HepG2 (cell line): ENCODE measurements around the gene GNG12. TPM values are rescaled to one million over a fixed set of nuclear protein-coding genes. Genes with fewer than 3 reads are reported as not detected.

ENCODE experiments used
- ATAC-seq: fragments of 200-7000 bp; cut with Tn5 transposase; 3 replicates; pipeline ENCODE4 v1.9.1; 2020; ENCODE audit warnings: mild to moderate bottlenecking, moderate library complexity
- BruUV-seq: library from RNA; stranded (reverse); fragments of 400-500 nt; replicated peaks from 2 replicates; lab custom pipeline; 2021; lab: Mats Ljungman, UMichigan
- CTCF ChIA-PET: fragments of 300-600 bp; formaldehyde crosslinking; extraction: SDS; loops from one replicate; lab custom pipeline; 2021; ENCODE audit warnings: low total read pairs, inconsistent platforms, low intra/inter-chr PET ratio; lab: Yijun Ruan, JAX
- POLR2A ChIA-PET: fragments of 350-600 bp; sonication (Branson Sonifier 250); formaldehyde crosslinking; loops from one replicate; lab custom pipeline; 2020; ENCODE audit warnings: antibody characterized with exemption, inconsistent platforms; lab: Yijun Ruan, JAX
- DNase-seq: peaks from one replicate; pipeline ENCODE4 v3.0.0-alpha.2; 2015; ENCODE audit warnings: low spot score
- FAIRE-seq: peaks from 3 replicates; lab custom pipeline; 2011; peaks lifted over from hg19 to GRCh38; lab: Jason Lieb, UNC
- H2AFZ ChIP-seq: one replicate; pipeline ENCODE4 v1.6.1; 2011; ENCODE audit warnings: low read length, inconsistent platforms
- H3K27ac ChIP-seq: fragments of 300-600 bp; 3 replicates; pipeline ENCODE4 v1.8.0; 2011; ENCODE audit warnings: mixed run types, mild to moderate bottlenecking, mixed read lengths, low read length, inconsistent platforms; ENCODE audit not compliant: insufficient read depth; ENCODE audit errors: extremely low read length
- H3K27me3 ChIP-seq, 2 experiments: fragments of 200-600 bp in 1 of 2; 2 replicates in 1 of 2; 3 replicates in 1 of 2; pipeline versions ENCODE4 v1.6.0 to v1.8.0; 2011; ENCODE audit warnings: low read length in 2 of 2, mild to moderate bottlenecking in 2 of 2, moderate library complexity in 2 of 2, inconsistent platforms in 1 of 2; ENCODE audit not compliant: insufficient read depth in 2 of 2, control insufficient read depth in 1 of 2
- H3K36me3 ChIP-seq, 2 experiments: fragments of 200-600 bp in 1 of 2; replicated peaks in 1 of 2; 2 replicates in 1 of 2; 3 replicates in 1 of 2; pipeline versions ENCODE4 v1.5.1 to v1.8.0; 2011; ENCODE audit warnings: low read length in 2 of 2, inconsistent platforms in 1 of 2; ENCODE audit not compliant: insufficient read depth in 2 of 2, control insufficient read depth in 1 of 2
- H3K4me1 ChIP-seq: 2 replicates; pipeline ENCODE4 v1.5.1; 2012; ENCODE audit warnings: low read length, inconsistent platforms; ENCODE audit not compliant: insufficient read depth
- H3K4me2 ChIP-seq: 2 replicates; pipeline ENCODE4 v1.6.0; 2011; ENCODE audit warnings: low read depth, low read length, inconsistent platforms
- H3K4me3 ChIP-seq, 3 experiments: fragments of 200-600 bp in 1 of 3; sonication (generic), shearing (Covaris generic) in 1 of 3; replicated peaks in 1 of 3; 2 replicates each; pipeline ENCODE4 v1.5.1; 2011 to 2016; ENCODE audit warnings: low read length in 3 of 3, inconsistent platforms in 2 of 3, low read depth in 2 of 3, mild to moderate bottlenecking in 2 of 3, control low read depth in 1 of 3, mixed read lengths in 1 of 3; ENCODE audit not compliant: insufficient read depth in 1 of 3
- H3K79me2 ChIP-seq: one replicate; pipeline ENCODE4 v1.6.1; 2011; ENCODE audit warnings: low read length, inconsistent platforms; ENCODE audit not compliant: insufficient read depth
- H3K9ac ChIP-seq: 2 replicates; pipeline ENCODE4 v1.6.0; 2011; ENCODE audit warnings: mild to moderate bottlenecking, low read depth, low read length, inconsistent platforms; ENCODE audit not compliant: insufficient read depth
- H3K9me3 ChIP-seq: 2 replicates; pipeline ENCODE4 v1.5.1; 2012; ENCODE audit warnings: mild to moderate bottlenecking, low read length
- H4K20me1 ChIP-seq: 2 replicates; pipeline ENCODE4 v1.6.0; 2011; ENCODE audit warnings: inconsistent platforms, mild to moderate bottlenecking, low read length, moderate library complexity; ENCODE audit not compliant: insufficient read depth
- ARID5B ChIP-seq: IDR thresholded peaks from 2 replicates; pipeline ENCODE4 v1.4.0; 2020; ENCODE audit warnings: mild to moderate bottlenecking, missing genetic modification reagents
- FOSL1 ChIP-seq: sonication (generic); formaldehyde crosslinking; IDR thresholded peaks from 2 replicates; pipeline ENCODE4 v1.9.0; 2021; ENCODE audit warnings: missing genetic modification reagents, borderline replicate concordance
- FOXA3 ChIP-seq: IDR thresholded peaks from 2 replicates; pipeline ENCODE4 v1.6.1; 2016; ENCODE audit warnings: missing genetic modification reagents, missing compliant biosample characterization
- HES4 ChIP-seq: sonication (generic); formaldehyde crosslinking; IDR thresholded peaks from 2 replicates; pipeline ENCODE4 v1.9.0; 2021; ENCODE audit warnings: mild to moderate bottlenecking, missing genetic modification reagents, borderline replicate concordance
- HMGXB3 ChIP-seq: sonication (generic); formaldehyde crosslinking; IDR thresholded peaks from 2 replicates; pipeline ENCODE4 v1.4.0; 2020; ENCODE audit warnings: missing genetic modification reagents, borderline replicate concordance
- HNRNPH1 ChIP-seq: fragments of 200-400 bp; formaldehyde crosslinking; optimal IDR thresholded peaks from 2 replicates; pipeline ENCODE3; 2017; ENCODE audit warnings: mild to moderate bottlenecking, low read depth, low read length
- HNRNPUL1 ChIP-seq: fragments of 200-400 bp; formaldehyde crosslinking; IDR thresholded peaks from 2 replicates; pipeline ENCODE4 v1.6.1; 2017; ENCODE audit warnings: low read depth, mild to moderate bottlenecking, low read length, moderate library complexity
- MAFF ChIP-seq: IDR thresholded peaks from 2 replicates; pipeline ENCODE4 v1.6.1; 2011; ENCODE audit warnings: low read depth, low read length, improper control_type of control experiment
- PHB2 ChIP-seq: fragments of 450-650 bp; IDR thresholded peaks from 2 replicates; pipeline ENCODE4 v1.6.1; 2018; ENCODE audit not compliant: partially characterized antibody
- SMAD9 ChIP-seq: sonication (generic); formaldehyde crosslinking; IDR thresholded peaks from 2 replicates; pipeline ENCODE4 v1.5.1; 2020; ENCODE audit warnings: mild to moderate bottlenecking, missing genetic modification reagents
- SP1 ChIP-seq, 2 experiments: fragments of 450-650 bp in 1 of 2; sonication (generic) in 1 of 2; formaldehyde crosslinking in 1 of 2; IDR thresholded peaks; 2 replicates each; pipeline versions ENCODE4 v1.4.0 to v1.6.1; 2016 to 2020; ENCODE audit warnings: missing genetic modification reagents in 1 of 2
- TAF1 ChIP-seq: sonication (generic); formaldehyde crosslinking; IDR thresholded peaks from 2 replicates; pipeline ENCODE4 v1.4.0; 2020; ENCODE audit warnings: missing genetic modification reagents
- ZNF317 ChIP-seq: sonication (generic); formaldehyde crosslinking; IDR thresholded peaks from 2 replicates; pipeline ENCODE4 v1.5.0; 2020; ENCODE audit warnings: mild to moderate bottlenecking, missing genetic modification reagents
- ZNF773 ChIP-seq: sonication (generic); formaldehyde crosslinking; IDR thresholded peaks from 2 replicates; pipeline ENCODE4 v1.4.0; 2020; ENCODE audit warnings: missing genetic modification reagents, borderline replicate concordance
- ZNF841 ChIP-seq: sonication (generic); formaldehyde crosslinking; IDR thresholded peaks from 2 replicates; pipeline ENCODE4 v1.8.1; 2023; ENCODE audit warnings: missing genetic modification reagents, borderline replicate concordance
- WGBS: methylation state at CpG from one replicate; pipeline ENCODE4 v1.1.6; 2017; ENCODE audit warnings: low lambda C conversion rate; 5-methylcytosine and 5-hydroxymethylcytosine counted together
- in situ Hi-C: cut with HindIII; loops from 2 replicates; pipeline ENCODE4 v1.10.0; 2017; ENCODE audit warnings: low pct_unique_long_range_greater_than_20kb; ENCODE audit not compliant: extremely low pct_ligation_motif_present
- intact Hi-C: fragments of 100-400 bp; cut with micrococcal nuclease; formaldehyde crosslinking; loops from one replicate; pipeline ENCODE4 v1.10.0; 2022; ENCODE audit not compliant: unreplicated experiment
- polyA plus RNA-seq, 8 experiments: library from polyadenylated mRNA; depleted of rRNA in 3 of 8; stranded (reverse) in 7 of 8; unstranded in 1 of 8; fragments of >200 nt; fragmentation: Illumina TruSeq in 4 of 8; extraction: Trizol in 4 of 8; gene quantifications; 2 replicates each; pipeline versions ENCODE4 v1.2.1 to v1.2.3, GENCODE V29; 2011 to 2016; ENCODE audit warnings: low read depth in 4 of 8, missing spikeins in 1 of 8, mixed read lengths in 1 of 8; ENCODE audit not compliant: insufficient read depth in 1 of 8
- total RNA-seq, 5 experiments: library from RNA; depleted of rRNA; stranded (reverse); fragments of >200 nt; fragmentation: Illumina TruSeq; extraction: Trizol; gene quantifications; 2 replicates each; pipeline ENCODE4 v1.2.3, GENCODE V29; 2016; ENCODE audit warnings: low read depth in 1 of 5

The GNG12 gene
- total and polyA plus RNA-seq, 2 of the 13 experiments (the other 11 are each of a cell fraction or from before 2014, with no cell fraction given) = 0.11 TPM

- 0 out of 2 replicates have a peak, but pooled peaks have one; percentile 30 for TF ChIP-seq TAF1 (CRISPR knock-in tag)
- 0 out of 2 replicates have a peak, but pooled peaks have one; percentile 18 for TF ChIP-seq FOSL1 (CRISPR knock-in tag)
- TF ChIP-seq ARID5B (CRISPR knock-in tag) = peak; percentile 28; the same call in 1 of the 2 replicates
- TF ChIP-seq HNRNPH1 = no peak
- TF ChIP-seq MAFF = peak; percentile 57
- no peak for TF ChIP-seq ZNF317
- TF ChIP-seq, all 625 proteins: peak for 15
Measured at GRCh38 chr1:67683316-67683715, 150.0 kb downstream of the GNG12 start (continued).

GRCh38 chr1:67682659-67683197 is 150.5 kb downstream of the GNG12 start:
- Histone ChIP-seq H3K79me2 (peaks cover 25% of the 10 kb centered on the region), H3K4me2 (peak overlapping the region; percentile 95), H3K36me3 (peaks cover 0 to 8% of the 10 kb centered on the region in 2 experiments; a peak in 2 of 5 replicates), H3K9me3 (no peaks in the 10 kb centered on the region), H3K27ac (no peak overlapping the region), H3K9ac (no peak overlapping the region), H2AFZ (no peak overlapping the region), H3K27me3 (no peaks in the 10 kb centered on the region; a peak in 1 of 5 replicates), H4K20me1 (peaks cover 8% of the 10 kb centered on the region), H3K4me1 (peaks cover 42% of the 10 kb centered on the region), H3K4me3 (peak overlapping the region in 2 of 3 experiments; percentile 62 to 63; a peak in 2 of 6 replicates)
- DNase-seq (peak; percentile 58), ATAC-seq (no peak), FAIRE-seq (no peak)
- no TSS peak for BruUV-seq
- 7% methylated on average over 3 of the region's 3 CpGs for WGBS
- intact Hi-C loops = loop anchor here (5.0 kb wide), 1 partner anchor 35 kb away; no protein-coding TSS in a partner anchor
- CTCF ChIA-PET = no interaction called here
- in situ Hi-C loops = loop anchor here (5.0 to 10.0 kb wide), 2 partner anchors 118 to 145 kb away; no protein-coding TSS in a partner anchor
- POLR2A ChIA-PET = interaction anchor here (0.9 to 1.4 kb wide), 6 partner anchors 11 to 150 kb away, joined by 3 to 6 read pairs (median 4); no protein-coding TSS in a partner anchor
- TF ChIP-seq FOXA3 (CRISPR knock-in tag) (0 out of 2 replicates have a peak, but pooled peaks have one; percentile 8), HMGXB3 (CRISPR knock-in tag) (no peak), ZNF773 (CRISPR knock-in tag) (no peak), HES4 (CRISPR knock-in tag) (no peak), HNRNPUL1 (no peak), ZNF841 (CRISPR knock-in tag) (no peak), PHB2 (no peak), SP1 (IDR thresholded peaks at IDR 0.05) (no peak), SP1 (CRISPR knock-in tag; IDR thresholded peaks at IDR 0.05) (no peak), SMAD9 (CRISPR knock-in tag) (no peak)
